ENCODE measurements around the gene RAI1.

RAI1 gene

GRCh38 chr17:17851103-17852002 lies 170.1 kb downstream of the RAI1 start:
- no peaks in the 10 kb centered on the region for H3K9me3 ChIP-seq
- H3K27ac ChIP-seq, result peak overlapping the region; percentile 55; the same call in 1 of the 2 replicates
- H3K4me2 ChIP-seq, result peak overlapping the region; percentile 80
- peaks cover 82% of the 10 kb centered on the region for H3K4me1 ChIP-seq
- H3K36me3 ChIP-seq, result no peaks in the 10 kb centered on the region
- H3K27me3 ChIP-seq, result no peaks in the 10 kb centered on the region
- H3K4me3 ChIP-seq, result no peak overlapping the region
- no peak for TF ChIP-seq Cebpa-rat (IDR thresholded peaks at IDR 0.05)
- H4K20me1 ChIP-seq, result no peaks in the 10 kb centered on the region
- peak overlapping the region; percentile 27; the same call in 1 of the 2 replicates for H3K9ac ChIP-seq

GRCh38 chr17:17852930-17853329 lies 171.7 kb downstream of the RAI1 start:
- 0 out of 2 replicates have a peak overlapping the region, but pooled peaks have one; percentile 0 for H3K4me2 ChIP-seq
- peaks cover 73% of the 10 kb centered on the region for H3K4me1 ChIP-seq
- no peaks in the 10 kb centered on the region for H3K27me3 ChIP-seq
- H3K9me3 ChIP-seq, result no peaks in the 10 kb centered on the region
- no peaks in the 10 kb centered on the region for H3K36me3 ChIP-seq
- H3K27ac ChIP-seq, result no peak overlapping the region
- no peak overlapping the region for H3K9ac ChIP-seq
- no peak for TF ChIP-seq Cebpa-rat (IDR thresholded peaks at IDR 0.05)
- H4K20me1 ChIP-seq, result no peaks in the 10 kb centered on the region
- no peak overlapping the region for H3K4me3 ChIP-seq

GRCh38 chr17:17853811-17854447 lies 172.7 kb downstream of the RAI1 start:
- no peaks in the 10 kb centered on the region for H3K27me3 ChIP-seq
- H3K27ac ChIP-seq, result no peak overlapping the region
- H3K9ac ChIP-seq, result no peak overlapping the region
- H4K20me1 ChIP-seq, result no peaks in the 10 kb centered on the region
- H3K4me1 ChIP-seq, result peaks cover 63% of the 10 kb centered on the region
- no peak overlapping the region for H3K4me2 ChIP-seq
- no peaks in the 10 kb centered on the region for H3K9me3 ChIP-seq
- H3K4me3 ChIP-seq, result no peak overlapping the region
- H3K36me3 ChIP-seq, result no peaks in the 10 kb centered on the region
- no peak for TF ChIP-seq Cebpa-rat (IDR thresholded peaks at IDR 0.05)

GRCh38 chr17:17855976-17856375 lies 174.7 kb downstream of the RAI1 start:
- Histone ChIP-seq H3K4me3 (no peak overlapping the region), H3K4me2 (peak overlapping the region; percentile 31), H3K9ac (peak overlapping the region; percentile 16; the same call in 1 of the 2 replicates), H3K27me3 (no peaks in the 10 kb centered on the region), H3K9me3 (no peaks in the 10 kb centered on the region), H3K36me3 (no peaks in the 10 kb centered on the region), H3K27ac (peak overlapping the region; percentile 7; the same call in 1 of the 2 replicates), H3K4me1 (peaks cover 48% of the 10 kb centered on the region), H4K20me1 (no peaks in the 10 kb centered on the region)
- TF ChIP-seq Cebpa-rat (IDR thresholded peaks at IDR 0.05), result no peak

- TF ChIP-seq Cebpa-rat (IDR thresholded peaks at IDR 0.05), result no peak
- Histone ChIP-seq H3K9ac (peak overlapping the region; percentile 36; the same call in 1 of the 2 replicates), H3K4me2 (peak overlapping the region; percentile 31), H3K27me3 (no peaks in the 10 kb centered on the region), H3K4me1 (peaks cover 44% of the 10 kb centered on the region), H3K4me3 (no peak overlapping the region), H3K36me3 (no peaks in the 10 kb centered on the region), H3K27ac (no peak overlapping the region; the same call in 1 of the 2 replicates), H4K20me1 (no peaks in the 10 kb centered on the region), H3K9me3 (no peaks in the 10 kb centered on the region)
Observed at GRCh38 chr17:17856386-17856785, 175.1 kb downstream of the RAI1 start.

- Histone ChIP-seq H3K9me3 (no peaks in the 10 kb centered on the region), H4K20me1 (no peaks in the 10 kb centered on the region), H3K4me3 (no peak overlapping the region), H3K27me3 (no peaks in the 10 kb centered on the region), H3K4me2 (no peak overlapping the region), H3K36me3 (no peaks in the 10 kb centered on the region), H3K4me1 (peaks cover 38% of the 10 kb centered on the region), H3K9ac (no peak overlapping the region; the same call in 1 of the 2 replicates), H3K27ac (no peak overlapping the region)
- TF ChIP-seq Cebpa-rat (IDR thresholded peaks at IDR 0.05), result no peak
Observed at GRCh38 chr17:17857496-17857895, 176.2 kb downstream of the RAI1 start.

GRCh38 chr17:17859909-17860765 lies 178.9 kb downstream of the RAI1 start:
- H4K20me1 ChIP-seq, result no peaks in the 10 kb centered on the region
- H3K9ac ChIP-seq, result no peak overlapping the region
- no peaks in the 10 kb centered on the region for H3K27me3 ChIP-seq
- no peak overlapping the region for H3K27ac ChIP-seq
- H3K9me3 ChIP-seq, result no peaks in the 10 kb centered on the region
- no peak overlapping the region for H3K4me3 ChIP-seq
- H3K36me3 ChIP-seq, result no peaks in the 10 kb centered on the region
- H3K4me2 ChIP-seq, result no peak overlapping the region
- H3K4me1 ChIP-seq, result peaks cover 25% of the 10 kb centered on the region
- no peak for TF ChIP-seq Cebpa-rat (IDR thresholded peaks at IDR 0.05)

GRCh38 chr17:17860766-17861107 lies 179.5 kb downstream of the RAI1 start:
- no peaks in the 10 kb centered on the region for H4K20me1 ChIP-seq
- TF ChIP-seq Cebpa-rat (IDR thresholded peaks at IDR 0.05), result no peak
- peaks cover 19% of the 10 kb centered on the region for H3K4me1 ChIP-seq
- H3K9ac ChIP-seq, result no peak overlapping the region
- H3K27me3 ChIP-seq, result no peaks in the 10 kb centered on the region
- H3K36me3 ChIP-seq, result no peaks in the 10 kb centered on the region
- H3K9me3 ChIP-seq, result no peaks in the 10 kb centered on the region
- H3K4me2 ChIP-seq, result no peak overlapping the region
- no peak overlapping the region for H3K4me3 ChIP-seq
- H3K27ac ChIP-seq, result no peak overlapping the region

Measured in BLaER1 (cell line).